Mammary epithelial cell (primary cell): ENCODE results near the gene RIMS3.
"Not testable (repeated sequence)": the region's sequence is repeated elsewhere in the genome, so short reads cannot be mapped to it uniquely, and the experiment has no call there.

Experiments used
- CTCF ChIP-seq, 2 donors: IDR thresholded peaks in 1 of 2; conservative IDR thresholded peaks in 1 of 2; 2 replicates each; pipeline ENCODE4 v1.5.1; 2011 to 2012; ENCODE audit warnings: inconsistent platforms in 2 of 2, low read length in 2 of 2, mild to moderate bottlenecking in 2 of 2, control low read depth in 1 of 2, low read depth in 1 of 2; ENCODE audit not compliant: insufficient read depth in 1 of 2; ENCODE audit errors: extremely low read depth in 1 of 2
- EZH2 ChIP-seq: IDR thresholded peaks from 2 replicates; pipeline ENCODE4 v1.6.1; 2012; ENCODE audit warnings: low read length, inconsistent platforms, borderline replicate concordance

GRCh38 chr1:40702810-40703209 is 37.3 kb upstream of the RIMS3 start:
- not testable (repeated sequence) for TF ChIP-seq CTCF (conservative IDR thresholded peaks at IDR 0.05 in 1 of 2, IDR thresholded peaks at IDR 0.05 in 1 of 2; ENCODE audit: extremely low read depth in 1 of 2, insufficient read depth in 1 of 2, low read depth in 1 of 2, low read length in 2 of 2); EZH2
